Upper lobe of left lung (tissue), 6 donors: ENCODE data around the gene INTS14. TPM values are rescaled to one million over a fixed set of nuclear protein-coding genes. Genes with fewer than 3 reads are reported as not detected.

ENCODE experiments used
- ATAC-seq, 2 donors: fragments of 200-7000 bp; cut with Tn5 transposase; one replicate each; pipeline ENCODE4 v1.9.1; 2022; ENCODE audit warnings: mild to moderate bottlenecking in 2 of 2, moderate library complexity in 2 of 2; ENCODE audit not compliant: low FRiP score in 2 of 2
- DNase-seq, 2 donors: peaks; one replicate each; pipeline ENCODE4 v3.0.0-alpha.2; 2019 to 2020
- H3K27ac ChIP-seq, 4 donors: fragments of 200-600 bp; sonication (generic); one replicate each; pipeline ENCODE4 v1.5.1; 2016 to 2019
- H3K27me3 ChIP-seq, 4 donors: fragments of 200-600 bp; sonication (generic); one replicate each; pipeline ENCODE4 v1.5.1; 2017 to 2019
- H3K36me3 ChIP-seq, 4 donors: fragments of 200-600 bp; sonication (generic); one replicate each; pipeline ENCODE4 v1.5.1; 2016 to 2019
- H3K4me1 ChIP-seq, 4 donors: fragments of 200-600 bp; sonication (generic); one replicate each; pipeline ENCODE4 v1.5.1; 2018 to 2019
- H3K4me3 ChIP-seq, 4 donors: fragments of 200-600 bp; sonication (generic); one replicate each; pipeline ENCODE4 v1.5.1; 2017 to 2019; ENCODE audit warnings: mild to moderate bottlenecking in 2 of 4, moderate library complexity in 1 of 4
- H3K9me3 ChIP-seq, 4 donors: fragments of 200-600 bp; sonication (generic); one replicate each; pipeline ENCODE4 v1.5.1; 2018 to 2019
- CTCF ChIP-seq, 6 experiments: fragments of 450-650 bp in 4 of 6; fragments of 200-600 bp in 2 of 6; sonication (generic) in 2 of 6; IDR thresholded peaks; one replicate each; pipeline ENCODE4 v1.5.1; 2016 to 2019; ENCODE audit warnings: antibody characterized with exemption in 6 of 6
- EP300 ChIP-seq, 4 donors: sonication (generic); formaldehyde crosslinking; IDR thresholded peaks; one replicate each; pipeline ENCODE4 v1.5.1; 2017; ENCODE audit warnings: antibody characterized with exemption in 4 of 4, control low read depth in 2 of 4
- POLR2A ChIP-seq, 4 donors: fragments of 450-650 bp; IDR thresholded peaks; one replicate each; pipeline ENCODE4 v1.5.1; 2016 to 2017; ENCODE audit warnings: antibody characterized with exemption in 4 of 4, mild to moderate bottlenecking in 2 of 4
- POLR2AphosphoS5 ChIP-seq, 2 donors: sonication (generic); formaldehyde crosslinking; IDR thresholded peaks; one replicate each; pipeline ENCODE4 v1.5.1; 2017; ENCODE audit warnings: antibody characterized with exemption in 2 of 2
- WGBS, 2 donors: methylation state at CpG; one replicate each; pipeline ENCODE4 v1.1.5; 2017 to 2018; 5-methylcytosine and 5-hydroxymethylcytosine counted together
- total RNA-seq, 6 donors: library from RNA; depleted of rRNA in 4 of 6; stranded (reverse); fragments of >200 nt in 4 of 6; gene quantifications; one replicate each; pipeline versions ENCODE4 v1.1.0 to v1.2.1, GENCODE V29; 2016 to 2021
- donor health status: DM: no; HTN: no; CAD: no; lungs with moderate emphysema.
- donor health status: DM: no; HTN: yes; CAD: no; lungs with severe emphysema.

The INTS14 gene
- total RNA-seq = 10 to 100 TPM; 25.1 to 44.4 (median 30.0) TPM

- TF ChIP-seq POLR2AphosphoS5 (IDR thresholded peaks at IDR 0.05) (peak; percentile 91), POLR2A (IDR thresholded peaks at IDR 0.05) (peak; percentile 61 to 80 (median 66)), CTCF (IDR thresholded peaks at IDR 0.05) (peak; percentile 44 to 88 (median 71)), EP300 (IDR thresholded peaks at IDR 0.05) (peak in 1 of 4 donors; percentile 81)
- peak within 1 kb of the TSS; percentile 91 to 96 (median 93) for H3K27ac ChIP-seq
- peaks cover 24 to 38% (median 25%) of the 10 kb centered on the region in 4 donors for H3K4me1 ChIP-seq
- WGBS, 2 donors = 1% methylated on average over 46 to 60 of the region's 64 CpGs
- ATAC-seq (peak; percentile 99 to 100), DNase-seq (peak; percentile 98)
- H3K36me3 ChIP-seq = peaks cover 0 to 4% (median 0%) of the 10 kb centered on the region in 4 donors
- no peaks in the 10 kb centered on the region for H3K27me3 ChIP-seq
- H3K4me3 ChIP-seq = peak within 1 kb of the TSS; percentile 56 to 90 (median 78)
- H3K9me3 ChIP-seq = no peaks in the 10 kb centered on the region
Measured at GRCh38 chr15:65610871-65611718, at the start of gene INTS14. TSS of gene INTS14 (minus strand) at chr15:65611131. CDS start at chr15:65607380, 3,751 bp downstream.

GRCh38 chr15:65659502-65660052 lies 48.6 kb upstream of the INTS14 start:
- Histone ChIP-seq H3K36me3 (peaks cover 0 to 82% (median 23%) of the 10 kb centered on the region in 4 donors), H3K27ac (no peak overlapping the region), H3K4me1 (no peaks in the 10 kb centered on the region), H3K27me3 (no peaks in the 10 kb centered on the region), H3K4me3 (no peak overlapping the region), H3K9me3 (no peaks in the 10 kb centered on the region)
- ATAC-seq = no peak
- WGBS, 2 donors = 92% methylated on average over 4 of the region's 4 CpGs
- TF ChIP-seq POLR2AphosphoS5 (IDR thresholded peaks at IDR 0.05) = no peak
- DNase-seq = no peak

- H3K36me3 ChIP-seq = peaks cover 0 to 61% (median 11%) of the 10 kb centered on the region in 4 donors
- no peak for TF ChIP-seq EP300 (IDR thresholded peaks at IDR 0.05)
- TF ChIP-seq POLR2A (IDR thresholded peaks at IDR 0.05) = no peak
- no peak for TF ChIP-seq CTCF (IDR thresholded peaks at IDR 0.05)
- no peak for TF ChIP-seq POLR2AphosphoS5 (IDR thresholded peaks at IDR 0.05)
- 72 to 83% methylated on average over 4 of the region's 4 CpGs for WGBS, 2 donors
- H3K9me3 ChIP-seq = no peaks in the 10 kb centered on the region
- DNase-seq (no peak), ATAC-seq (no peak)
- peaks cover 0 to 3% (median 0%) of the 10 kb centered on the region in 4 donors for H3K4me1 ChIP-seq
- H3K4me3 ChIP-seq = no peak overlapping the region
- no peaks in the 10 kb centered on the region for H3K27me3 ChIP-seq
- no peak overlapping the region for H3K27ac ChIP-seq
Measured at GRCh38 chr15:65655457-65655856, 44.5 kb upstream of the INTS14 start.

- ATAC-seq (no peak), DNase-seq (no peak)
- TF ChIP-seq POLR2A (IDR thresholded peaks at IDR 0.05) (no peak), EP300 (IDR thresholded peaks at IDR 0.05) (no peak), CTCF (IDR thresholded peaks at IDR 0.05) (no peak), POLR2AphosphoS5 (IDR thresholded peaks at IDR 0.05) (no peak)
- Histone ChIP-seq H3K9me3 (no peaks in the 10 kb centered on the region), H3K4me3 (no peak overlapping the region), H3K27ac (no peak overlapping the region), H3K27me3 (no peaks in the 10 kb centered on the region), H3K36me3 (peaks cover 0 to 57% (median 11%) of the 10 kb centered on the region in 4 donors), H3K4me1 (peaks cover 0 to 3% (median 0%) of the 10 kb centered on the region in 4 donors)
- WGBS, 2 donors = 88 to 89% methylated on average over 1 of the region's 1 CpG
Measured at GRCh38 chr15:65655026-65655425, 44.1 kb upstream of the INTS14 start.

GRCh38 chr15:65653801-65654521 lies 43.0 kb upstream of the INTS14 start:
- Histone ChIP-seq H3K4me1 (peaks cover 0 to 3% (median 0%) of the 10 kb centered on the region in 4 donors), H3K4me3 (no peak overlapping the region), H3K36me3 (peaks cover 0 to 49% (median 11%) of the 10 kb centered on the region in 4 donors), H3K27me3 (no peaks in the 10 kb centered on the region), H3K27ac (no peak overlapping the region), H3K9me3 (no peaks in the 10 kb centered on the region)
- TF ChIP-seq EP300 (IDR thresholded peaks at IDR 0.05) (no peak), POLR2A (IDR thresholded peaks at IDR 0.05) (no peak)
- DNase-seq (no peak), ATAC-seq (no peak)
- 91 to 93% methylated on average over 5 of the region's 5 CpGs for WGBS, 2 donors
